ENCODE results near the gene WTIP. TPM values are rescaled to one million over a fixed set of nuclear protein-coding genes. Genes with fewer than 3 reads are reported as not detected.

The WTIP gene
- total RNA-seq, 2 experiments from 2014 or later, result 0.23 to 0.36 TPM

- H3K4me3 Mint-ChIP-seq, result no peak overlapping the region
- DNase-seq, result no peak
- H3K9me3 Mint-ChIP-seq, result no peaks in the 10 kb centered on the region
- H3K27ac Mint-ChIP-seq, result no peak overlapping the region
- H3K36me3 Mint-ChIP-seq, result no peaks in the 10 kb centered on the region
- peaks cover 24% of the 10 kb centered on the region for H3K27me3 Mint-ChIP-seq
- H3K4me1 Mint-ChIP-seq, result no peaks in the 10 kb centered on the region
These were observed 8.7 kb downstream of the WTIP start for GRCh38 chr19:34490141-34490766.

GRCh38 chr19:34493038-34493648 lies 11.6 kb downstream of the WTIP start:
- Mint-ChIP-seq H3K27me3 (no peaks in the 10 kb centered on the region), H3K4me3 (no peak overlapping the region), H3K36me3 (no peaks in the 10 kb centered on the region), H3K27ac (no peak overlapping the region), H3K4me1 (no peaks in the 10 kb centered on the region), H3K9me3 (no peaks in the 10 kb centered on the region)
- DNase-seq, result no peak

GRCh38 chr19:34493649-34494044 lies 12.1 kb downstream of the WTIP start:
- H3K4me1 Mint-ChIP-seq, result no peaks in the 10 kb centered on the region
- DNase-seq, result no peak
- no peaks in the 10 kb centered on the region for H3K9me3 Mint-ChIP-seq
- H3K27ac Mint-ChIP-seq, result no peak overlapping the region
- H3K4me3 Mint-ChIP-seq, result no peak overlapping the region
- no peaks in the 10 kb centered on the region for H3K36me3 Mint-ChIP-seq
- no peaks in the 10 kb centered on the region for H3K27me3 Mint-ChIP-seq

GRCh38 chr19:34494601-34495000 lies 13.0 kb downstream of the WTIP start:
- DNase-seq, result no peak
- Mint-ChIP-seq H3K9me3 (no peaks in the 10 kb centered on the region), H3K36me3 (no peaks in the 10 kb centered on the region), H3K4me1 (no peaks in the 10 kb centered on the region), H3K4me3 (no peak overlapping the region), H3K27me3 (no peaks in the 10 kb centered on the region), H3K27ac (no peak overlapping the region)

- H3K27ac Mint-ChIP-seq, result no peak overlapping the region
- H3K36me3 Mint-ChIP-seq, result no peaks in the 10 kb centered on the region
- DNase-seq, result no peak
- H3K27me3 Mint-ChIP-seq, result no peaks in the 10 kb centered on the region
- H3K4me3 Mint-ChIP-seq, result no peak overlapping the region
- peaks cover 2% of the 10 kb centered on the region for H3K4me1 Mint-ChIP-seq
- H3K9me3 Mint-ChIP-seq, result no peaks in the 10 kb centered on the region
These were observed 13.9 kb downstream of the WTIP start for GRCh38 chr19:34495416-34495815.

- no peak for DNase-seq
- Mint-ChIP-seq H3K27ac (no peak overlapping the region), H3K27me3 (peaks cover 9% of the 10 kb centered on the region), H3K4me1 (peaks cover 2% of the 10 kb centered on the region), H3K9me3 (no peaks in the 10 kb centered on the region), H3K4me3 (no peak overlapping the region), H3K36me3 (no peaks in the 10 kb centered on the region)
These were observed 15.7 kb downstream of the WTIP start for GRCh38 chr19:34497112-34497805.

GRCh38 chr19:34499155-34499834 lies 17.7 kb downstream of the WTIP start:
- H3K9me3 Mint-ChIP-seq, result no peaks in the 10 kb centered on the region

GRCh38 chr19:34500656-34501120 lies 19.1 kb downstream of the WTIP start:
- H3K27ac Mint-ChIP-seq, result no peak overlapping the region
- H3K36me3 Mint-ChIP-seq, result no peaks in the 10 kb centered on the region
- peaks cover 2% of the 10 kb centered on the region for H3K4me1 Mint-ChIP-seq
- H3K9me3 Mint-ChIP-seq, result no peaks in the 10 kb centered on the region
- no peak for DNase-seq
- H3K27me3 Mint-ChIP-seq, result peaks cover 13% of the 10 kb centered on the region
- no peak overlapping the region for H3K4me3 Mint-ChIP-seq

More at GRCh38 chr19:34499155-34499834, 17.7 kb downstream of the WTIP start:
- H3K27ac Mint-ChIP-seq, result no peak overlapping the region
- H3K4me3 Mint-ChIP-seq, result no peak overlapping the region
- H3K4me1 Mint-ChIP-seq, result peaks cover 2% of the 10 kb centered on the region
- no peaks in the 10 kb centered on the region for H3K36me3 Mint-ChIP-seq
- DNase-seq, result no peak
- peaks cover 13% of the 10 kb centered on the region for H3K27me3 Mint-ChIP-seq

- peaks cover 2% of the 10 kb centered on the region for H3K4me1 Mint-ChIP-seq
- DNase-seq, result peak; percentile 88
- H3K27me3 Mint-ChIP-seq, result peaks cover 13% of the 10 kb centered on the region
- H3K4me3 Mint-ChIP-seq, result peak overlapping the region; percentile 25
- H3K9me3 Mint-ChIP-seq, result no peaks in the 10 kb centered on the region
- H3K27ac Mint-ChIP-seq, result no peak overlapping the region
- no peaks in the 10 kb centered on the region for H3K36me3 Mint-ChIP-seq
These were observed 20.1 kb downstream of the WTIP start for GRCh38 chr19:34501339-34502320.

- Mint-ChIP-seq H3K27ac (no peak overlapping the region), H3K4me3 (no peak overlapping the region), H3K9me3 (no peaks in the 10 kb centered on the region), H3K27me3 (peaks cover 13% of the 10 kb centered on the region), H3K36me3 (no peaks in the 10 kb centered on the region), H3K4me1 (peaks cover 2% of the 10 kb centered on the region)
- DNase-seq, result no peak
These were observed 21.2 kb downstream of the WTIP start for GRCh38 chr19:34502582-34503411.

- Mint-ChIP-seq H3K27ac (no peak overlapping the region), H3K9me3 (no peaks in the 10 kb centered on the region), H3K4me1 (peaks cover 2% of the 10 kb centered on the region), H3K27me3 (peaks cover 13% of the 10 kb centered on the region), H3K36me3 (no peaks in the 10 kb centered on the region), H3K4me3 (no peak overlapping the region)
- DNase-seq, result no peak
These were observed 22.1 kb downstream of the WTIP start for GRCh38 chr19:34503531-34504272.

- peaks cover 2% of the 10 kb centered on the region for H3K4me1 Mint-ChIP-seq
- H3K27ac Mint-ChIP-seq, result no peak overlapping the region
- peaks cover 19% of the 10 kb centered on the region for H3K27me3 Mint-ChIP-seq
- H3K4me3 Mint-ChIP-seq, result no peak overlapping the region
- no peak for DNase-seq
- H3K36me3 Mint-ChIP-seq, result no peaks in the 10 kb centered on the region
- H3K9me3 Mint-ChIP-seq, result no peaks in the 10 kb centered on the region
These were observed 22.8 kb downstream of the WTIP start for GRCh38 chr19:34504273-34504808.

- no peak for DNase-seq
- Mint-ChIP-seq H3K27me3 (peaks cover 19% of the 10 kb centered on the region), H3K4me1 (peaks cover 2% of the 10 kb centered on the region), H3K4me3 (no peak overlapping the region), H3K27ac (no peak overlapping the region), H3K36me3 (no peaks in the 10 kb centered on the region), H3K9me3 (no peaks in the 10 kb centered on the region)
These were observed 23.3 kb downstream of the WTIP start for GRCh38 chr19:34504809-34505291.

Data from activated naive CD8-positive, alpha-beta T cell treated with anti-CD3 and anti-CD28 coated beads for 36 hours (primary cell).